ENCODE measurements around the gene TBPL1. TPM values are rescaled to one million over a fixed set of nuclear protein-coding genes. Genes with fewer than 3 reads are reported as not detected.

Gene TBPL1
- total and polyA plus RNA-seq, 2 of the 8 experiments (the other 6 are each of a cell fraction or from before 2014, with no cell fraction given), result 32.5 to 67.0 TPM

GRCh38 chr6:134004714-134005113 lies 51.7 kb downstream of the TBPL1 start:
- CTCF ChIA-PET (ENCODE audit: partially characterized antibody), result interaction anchor here (0.8 to 6.5 kb wide), 13 partner anchors 9 to 86 kb away, joined by 3 to 45 read pairs (median 3); no protein-coding TSS in a partner anchor
- TF ChIP-seq POLR2A (IDR thresholded peaks at IDR 0.05; ENCODE audit: control extremely low read depth in 1 of 2, low read depth in 2 of 2, low read length in 2 of 2), result no peak

More at GRCh38 chr6:134004714-134005113, 51.7 kb downstream of the TBPL1 start:
- Histone ChIP-seq H2BK20ac (ENCODE audit: low read length) (no peak overlapping the region), H3K36me3 (ENCODE audit: control insufficient read depth in 2 of 4, insufficient read depth in 4 of 4, low read length in 3 of 4) (peaks cover 0 to 3% (median 0%) of the 10 kb centered on the region in 4 experiments; a peak in 1 of 8 replicates), H4K91ac (replicated peaks; ENCODE audit: insufficient read length, low read length) (no peak overlapping the region), H3K9ac (replicated peaks in 1 of 4; ENCODE audit: extremely low read depth in 1 of 4, low read depth in 3 of 4, low read length in 3 of 4) (no peak overlapping the region), H2BK5ac (ENCODE audit: low read depth, low read length) (no peak overlapping the region), H3K4ac (replicated peaks; ENCODE audit: insufficient read length, low read depth, low read length) (no peak overlapping the region), H3K14ac (ENCODE audit: insufficient read length) (no peak overlapping the region), H2BK120ac (replicated peaks; ENCODE audit: low read depth, low read length) (no peak overlapping the region), H2BK15ac (ENCODE audit: low read length) (no peak overlapping the region), H3K4me3 (ENCODE audit: extremely low read depth in 1 of 4, insufficient read depth in 2 of 4, low read depth in 3 of 4, low read length in 4 of 4) (no peak overlapping the region), H4K20me1 (replicated peaks in 1 of 2; ENCODE audit: control insufficient read depth in 1 of 2, insufficient read depth in 2 of 2, low read length in 2 of 2) (no peaks in the 10 kb centered on the region), H3K27ac (ENCODE audit: low read depth, low read length) (no peak overlapping the region), H3K23ac (ENCODE audit: insufficient read length) (no peak overlapping the region), H3K56ac (replicated peaks; ENCODE audit: insufficient read length, low read depth, low read length) (no peak overlapping the region), H3K4me1 (replicated peaks in 1 of 4; ENCODE audit: control insufficient read depth in 3 of 4, insufficient read depth in 4 of 4, low read length in 3 of 4) (peaks cover 0 to 3% (median 1%) of the 10 kb centered on the region in 4 experiments; a peak in 2 of 7 replicates), H3K23me2 (ENCODE audit: low read depth, low read length) (no peaks in the 10 kb centered on the region), H2BK12ac (ENCODE audit: low read depth, low read length) (no peak overlapping the region), H4K5ac (ENCODE audit: insufficient read length, low read depth, low read length) (no peak overlapping the region), H2AK5ac (ENCODE audit: low read depth, low read length) (no peak overlapping the region), H3K79me1 (ENCODE audit: low read depth, low read length) (no peaks in the 10 kb centered on the region), H3K27me3 (replicated peaks in 1 of 4; ENCODE audit: control insufficient read depth in 3 of 4, extremely low read depth in 1 of 4, insufficient read depth in 3 of 4, low read length in 3 of 4) (no peaks in the 10 kb centered on the region), H3K9me3 (ENCODE audit: insufficient read depth in 2 of 2, low read depth in 1 of 2, low read length in 1 of 2) (no peaks in the 10 kb centered on the region), H3K79me2 (ENCODE audit: control insufficient read depth in 1 of 2, insufficient read depth in 2 of 2, low read length in 2 of 2) (no peaks in the 10 kb centered on the region), H2AFZ (ENCODE audit: low read length) (no peak overlapping the region), H4K8ac (ENCODE audit: extremely low read depth, insufficient read depth, low read length) (no peak overlapping the region), H3K4me2 (ENCODE audit: insufficient read depth in 1 of 2, low read depth in 2 of 2, low read length in 2 of 2) (no peak overlapping the region), H3K18ac (ENCODE audit: extremely low read depth, low read length) (no peak overlapping the region)
- DNase-seq (ENCODE audit: low read depth in 1 of 2, low spot score in 2 of 2) (no peak), FAIRE-seq (no peak)
- POLR2A ChIA-PET (ENCODE audit: partially characterized antibody), result no interaction called here
- WGBS, 2 experiments (ENCODE audit: extremely low coverage in 1 of 2, insufficient coverage in 1 of 2, insufficient read length in 1 of 2, insufficient replicate concordance in 2 of 2, low coverage in 1 of 2, low lambda C conversion rate in 2 of 2, missing lambda C conversion rate in 1 of 2), result 90% methylated on average over 4 of the region's 4 CpGs; no CpG with 5 or more reads in 1 of the 2 experiments
